GM18867 (cell line): Measurements from ENCODE around the gene GOLGA3.

ENCODE experiments used
- ATAC-seq: cut with Tn5 transposase; IDR thresholded peaks from one replicate; pipeline ENCODE4 v1.9.1; 2021; ENCODE audit warnings: mild to moderate bottlenecking, moderate library complexity; ENCODE audit not compliant: unreplicated experiment

GOLGA3 gene

GRCh38 chr12:132724506-132725241, 104.0 kb downstream of the GOLGA3 start:
- ATAC-seq, result no peak

DNA sequence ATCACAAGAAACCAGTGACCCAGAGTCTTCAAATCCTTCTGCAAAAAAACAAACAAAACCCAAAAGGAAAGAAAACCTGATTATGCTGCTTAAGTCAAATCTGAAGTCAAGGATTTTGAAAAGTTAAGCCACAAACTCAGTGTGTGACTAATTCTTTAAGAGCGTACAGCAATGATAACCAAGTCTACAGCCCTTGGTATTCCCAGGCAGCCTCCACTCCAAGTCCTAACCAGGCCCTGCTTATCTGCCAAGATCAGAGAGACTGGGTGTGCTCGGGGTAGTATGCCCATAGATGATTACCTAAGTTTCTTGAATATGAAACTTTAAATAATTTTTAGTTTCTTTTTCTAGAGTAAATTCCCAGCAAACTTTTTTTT, 104.9 kb downstream of the GOLGA3 start:
- no peak for ATAC-seq

DNA sequence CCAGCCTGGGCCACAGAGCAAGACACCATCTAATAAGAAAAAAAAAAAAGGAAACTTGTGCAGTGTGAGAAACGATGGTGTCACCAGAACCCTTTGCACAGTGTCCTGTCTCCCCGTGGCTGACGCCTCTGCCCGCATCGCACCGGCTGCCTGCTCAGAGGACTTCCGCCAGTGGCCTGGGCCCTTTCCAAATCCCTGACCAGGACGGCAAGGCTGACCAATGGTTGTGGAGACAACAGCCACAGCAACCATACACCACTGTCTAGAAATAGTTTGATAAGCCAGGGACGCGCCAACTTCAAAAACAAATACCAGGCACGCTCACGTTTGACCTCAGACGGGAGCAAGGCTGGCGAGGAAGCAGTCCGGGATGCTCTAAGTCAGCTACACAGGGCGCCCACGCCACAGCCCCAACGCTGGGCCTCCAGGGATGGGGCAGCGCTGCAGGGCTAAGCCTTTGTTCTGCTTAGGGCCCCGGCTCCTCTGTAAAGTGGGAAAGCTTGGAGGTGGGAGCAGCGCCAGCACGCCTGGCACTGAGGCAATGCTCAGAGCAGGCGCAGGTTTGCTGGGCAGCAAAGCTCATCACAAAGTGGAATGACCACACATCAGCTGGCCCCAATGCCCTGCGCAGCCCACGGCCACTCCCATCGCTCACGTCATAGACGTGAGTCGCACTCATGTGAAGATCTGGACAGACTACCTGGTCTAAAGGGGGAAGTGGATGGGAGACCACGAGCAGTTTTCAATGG, 105.5 kb downstream of the GOLGA3 start:
- ATAC-seq, result no peak

- no peak for ATAC-seq
These were observed 107.9 kb downstream of the GOLGA3 start for GRCh38 chr12:132720606-132721345.

DNA sequence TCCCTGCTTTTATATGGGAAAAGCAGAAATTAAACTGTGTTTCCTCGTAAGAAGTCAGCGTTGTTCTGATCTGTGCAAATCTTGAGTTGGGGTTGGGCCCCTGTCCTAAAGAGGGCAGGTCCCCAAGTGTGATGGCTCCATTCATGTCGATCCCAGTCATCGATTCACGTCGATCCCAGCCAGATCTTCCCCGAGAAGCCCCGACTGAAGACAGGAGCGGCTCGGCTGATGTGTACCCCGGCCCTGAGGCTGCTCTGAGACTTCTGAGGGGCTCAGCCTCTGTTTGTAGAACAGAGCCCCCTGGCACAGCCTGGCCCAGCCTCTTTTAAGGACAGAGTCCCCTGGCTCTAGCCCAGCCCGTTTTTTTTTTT, 108.7 kb downstream of the GOLGA3 start:
- ATAC-seq, result no peak

- no peak for ATAC-seq
These were observed 109.3 kb downstream of the GOLGA3 start for GRCh38 chr12:132719141-132719953.
